Measurements from ENCODE around the gene MYO9A.

The MYO9A gene

GRCh38 chr15:71810256-71811035 is 307.5 kb downstream of the MYO9A start, which contains the start of gene NR2E3:
Gene NR2E3 (plus strand): TSS chr15:71810554. CDS start chr15:71810744, 190 bp downstream.
- Histone ChIP-seq H3K36me3 (ENCODE audit: control insufficient read depth in 2 of 2, insufficient read depth in 1 of 2, low read length in 2 of 2) (no peaks in the 10 kb centered on the region), H3K4me1 (ENCODE audit: control insufficient read depth, insufficient read depth, low read length) (peaks cover 12% of the 10 kb centered on the region), H3K4me3 (ENCODE audit: low read depth, low read length) (no peak within 1 kb of the TSS), H3K27ac (ENCODE audit: extremely low read depth, low read depth, low read length) (no peak within 1 kb of the TSS), H3K9me3 (ENCODE audit: control insufficient read depth, insufficient read depth, low read depth, low read length) (no peaks in the 10 kb centered on the region)
- CTCF ChIA-PET, result interaction anchor here (0.6 to 1.1 kb wide), 2 partner anchors 9 to 1851 kb away, joined by 3 to 4 read pairs; no protein-coding TSS in a partner anchor
- TF ChIP-seq ZIC2 (tag by site-specific recombination; IDR thresholded peaks at IDR 0.05) (peak; percentile 94), TSHZ1 (tag by site-specific recombination; IDR thresholded peaks at IDR 0.05; ENCODE audit: borderline replicate concordance) (no peak), ZSCAN16 (tag by site-specific recombination; IDR thresholded peaks at IDR 0.05) (no peak), ZNF544 (tag by site-specific recombination; IDR thresholded peaks at IDR 0.05) (no peak), ZNF19 (tag by site-specific recombination; IDR thresholded peaks at IDR 0.05; ENCODE audit: low read depth) (no peak), TRIM28 (IDR thresholded peaks at IDR 0.05; ENCODE audit: borderline replicate concordance, low read length) (peak; percentile 23; the same call in 1 of the 2 replicates), ZNF768 (tag by site-specific recombination; IDR thresholded peaks at IDR 0.05) (no peak), ZNF423 (tag by site-specific recombination; IDR thresholded peaks at IDR 0.05) (peak; percentile 54; the same call in 1 of the 2 replicates), ZBTB20 (tag by site-specific recombination; IDR thresholded peaks at IDR 0.05) (peak; percentile 67), ZBTB8A (tag by site-specific recombination; IDR thresholded peaks at IDR 0.05) (no peak), ZNF391 (tag by site-specific recombination; IDR thresholded peaks at IDR 0.05; ENCODE audit: borderline replicate concordance, low read depth) (no peak), ZNF791 (tag by site-specific recombination; IDR thresholded peaks at IDR 0.05) (no peak), ZNF600 (tag by site-specific recombination; IDR thresholded peaks at IDR 0.05) (peak; percentile 61), ZNF121 (tag by site-specific recombination; IDR thresholded peaks at IDR 0.05) (no peak)
- POLR2A ChIA-PET, result no interaction called here

GRCh38 chr15:71809346-71809745 is 308.6 kb downstream of the MYO9A start:
- no peaks in the 10 kb centered on the region for H3K9me3 ChIP-seq (ENCODE audit: control insufficient read depth, insufficient read depth, low read depth, low read length)
- CTCF ChIA-PET, result interaction anchor here (0.5 kb wide), 1 partner anchor 44 kb away, joined by 3 read pairs; no protein-coding TSS in a partner anchor

More at GRCh38 chr15:71809346-71809745, 308.6 kb downstream of the MYO9A start:
- Histone ChIP-seq H3K4me1 (ENCODE audit: control insufficient read depth, insufficient read depth, low read length) (peaks cover 15% of the 10 kb centered on the region), H3K36me3 (ENCODE audit: control insufficient read depth in 2 of 2, insufficient read depth in 1 of 2, low read length in 2 of 2) (no peaks in the 10 kb centered on the region), H3K4me3 (ENCODE audit: low read depth, low read length) (no peak overlapping the region), H3K27ac (ENCODE audit: extremely low read depth, low read depth, low read length) (no peak overlapping the region)
- TF ChIP-seq WT1 (tag by site-specific recombination; IDR thresholded peaks at IDR 0.05), result no peak
- no peak for TF ChIP-seq HOXA7 (CRISPR knock-in tag; IDR thresholded peaks at IDR 0.05; ENCODE audit: borderline replicate concordance)
- no peak for TF ChIP-seq ZBTB1 (tag by site-specific recombination; IDR thresholded peaks at IDR 0.05)
- TF ChIP-seq ZNF530 (tag by site-specific recombination; IDR thresholded peaks at IDR 0.05; ENCODE audit: low read depth), result no peak
- TF ChIP-seq REPIN1 (tag by site-specific recombination; IDR thresholded peaks at IDR 0.05; ENCODE audit: low read depth), result no peak
- no peak for TF ChIP-seq ZNF112 (tag by site-specific recombination; IDR thresholded peaks at IDR 0.05)
- TF ChIP-seq, protein P1, sequence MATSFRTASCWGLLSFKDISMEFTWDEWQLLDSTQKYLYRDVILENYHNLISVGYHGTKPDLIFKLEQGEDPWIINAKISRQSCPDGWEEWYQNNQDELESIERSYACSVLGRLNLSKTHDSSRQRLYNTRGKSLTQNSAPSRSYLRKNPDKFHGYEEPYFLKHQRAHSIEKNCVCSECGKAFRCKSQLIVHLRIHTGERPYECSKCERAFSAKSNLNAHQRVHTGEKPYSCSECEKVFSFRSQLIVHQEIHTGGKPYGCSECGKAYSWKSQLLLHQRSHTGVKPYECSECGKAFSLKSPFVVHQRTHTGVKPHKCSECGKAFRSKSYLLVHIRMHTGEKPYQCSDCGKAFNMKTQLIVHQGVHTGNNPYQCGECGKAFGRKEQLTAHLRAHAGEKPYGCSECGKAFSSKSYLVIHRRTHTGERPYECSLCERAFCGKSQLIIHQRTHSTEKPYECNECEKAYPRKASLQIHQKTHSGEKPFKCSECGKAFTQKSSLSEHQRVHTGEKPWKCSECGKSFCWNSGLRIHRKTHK (tag by site-specific recombination; IDR thresholded peaks at IDR 0.05), result no peak
- no peak for TF ChIP-seq ZNF426 (tag by site-specific recombination; IDR thresholded peaks at IDR 0.05)
- TF ChIP-seq ZNF366 (tag by site-specific recombination; conservative IDR thresholded peaks at IDR 0.05), result no peak
- POLR2A ChIA-PET, result no interaction called here
